Adipocyte (in vitro differentiated cells): Measurements from ENCODE around the gene SLC22A14.
A peak's percentile ranks its signal among the peaks of the same experiment; 100 is the strongest.

Experiments used
- DNase-seq: peaks from one replicate; pipeline ENCODE4 v3.0.0-alpha.2; 2015; ENCODE audit warnings: low read depth
- H3K27me3 ChIP-seq: replicated peaks from 2 replicates; pipeline ENCODE4 v1.7.0; 2013; ENCODE audit warnings: mild to moderate bottlenecking, low read length, moderate library complexity; ENCODE audit not compliant: control insufficient read depth, insufficient read depth
- H3K36me3 ChIP-seq: 2 replicates; pipeline ENCODE4 v1.7.0; 2013; ENCODE audit warnings: low read length, mild to moderate bottlenecking, moderate library complexity; ENCODE audit not compliant: control insufficient read depth, insufficient read depth, severe bottlenecking
- H3K4me1 ChIP-seq: 2 replicates; pipeline ENCODE4 v1.7.0; 2013; ENCODE audit warnings: mild to moderate bottlenecking, low read length, moderate library complexity; ENCODE audit not compliant: control insufficient read depth, insufficient read depth
- H3K4me3 ChIP-seq: 2 replicates; pipeline ENCODE4 v1.7.0; 2013; ENCODE audit warnings: mild to moderate bottlenecking, low read length, moderate library complexity
- H3K9ac ChIP-seq: 2 replicates; pipeline ENCODE4 v1.7.0; 2013; ENCODE audit warnings: mild to moderate bottlenecking, low read length, moderate library complexity
- H3K9me3 ChIP-seq: 2 replicates; pipeline ENCODE4 v1.7.0; 2013; ENCODE audit warnings: mild to moderate bottlenecking, low read length, moderate library complexity; ENCODE audit not compliant: control insufficient read depth

SLC22A14 gene

DNA sequence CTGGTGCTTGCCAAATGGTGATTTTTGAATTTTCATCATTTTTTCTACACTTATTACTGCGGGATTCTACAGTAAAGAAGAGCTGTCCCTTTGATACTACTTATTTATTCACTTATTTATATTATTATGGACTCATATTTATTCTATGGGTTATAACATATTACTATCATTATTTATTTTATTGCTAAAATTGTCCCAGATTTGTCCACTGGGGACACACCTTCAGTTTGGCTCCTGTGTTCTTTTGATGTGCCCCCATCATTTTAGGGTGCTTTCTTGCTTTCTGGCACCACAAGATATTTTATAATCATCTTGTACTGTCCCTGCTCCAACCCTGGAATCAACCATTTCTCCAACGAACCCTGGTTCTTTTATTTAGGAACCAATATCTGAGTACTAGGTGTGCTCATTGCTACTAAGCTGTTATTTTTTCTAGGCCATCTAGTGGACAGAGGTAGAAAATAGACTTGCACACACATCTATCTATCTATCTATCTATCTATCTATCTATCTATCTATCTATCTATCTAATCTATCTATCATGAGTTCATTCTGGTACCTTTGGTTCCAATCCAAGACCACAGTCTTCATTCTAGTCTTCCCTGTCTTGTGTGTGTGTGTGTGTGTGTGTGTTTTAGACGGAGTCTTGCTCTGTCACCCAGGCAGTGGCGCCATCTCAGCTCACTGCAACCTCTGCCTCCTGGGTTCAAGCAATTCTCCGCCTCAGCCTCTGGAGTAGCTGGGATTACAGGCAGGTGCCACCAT, 16.0 kb downstream of the SLC22A14 start:
- H3K4me3 ChIP-seq: no peak overlapping the region
- no peaks in the 10 kb centered on the region for H3K36me3 ChIP-seq
- peak; percentile 32 for DNase-seq
- H3K27me3 ChIP-seq: no peaks in the 10 kb centered on the region
- H3K9ac ChIP-seq: no peak overlapping the region
- no peaks in the 10 kb centered on the region for H3K4me1 ChIP-seq
- no peaks in the 10 kb centered on the region for H3K9me3 ChIP-seq

DNA sequence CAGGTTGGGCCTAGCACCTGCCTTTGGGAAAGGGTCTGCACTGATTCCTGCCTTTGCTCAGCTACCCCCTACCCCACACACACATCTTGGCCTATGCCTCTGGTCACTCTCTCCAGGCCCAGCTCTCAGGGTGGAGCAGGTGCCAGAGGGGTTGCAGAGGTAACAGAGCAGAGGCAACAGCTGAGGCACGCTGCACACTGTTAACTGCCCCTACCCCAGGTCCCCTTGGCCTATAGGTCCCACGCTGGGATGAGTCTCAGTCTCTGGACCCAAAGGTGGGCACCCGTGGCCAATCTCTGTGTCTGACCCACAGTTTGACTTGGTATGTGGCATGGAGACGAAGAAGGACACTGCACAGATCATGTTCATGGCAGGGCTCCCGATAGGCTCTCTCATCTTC, 24.8 kb downstream of the SLC22A14 start:
- no peak for DNase-seq
- no peaks in the 10 kb centered on the region for H3K4me1 ChIP-seq
- H3K27me3 ChIP-seq: peaks cover 23% of the 10 kb centered on the region
- peaks cover 4% of the 10 kb centered on the region for H3K9me3 ChIP-seq
- H3K36me3 ChIP-seq: peaks cover 3% of the 10 kb centered on the region
- no peak overlapping the region for H3K4me3 ChIP-seq
- no peak overlapping the region for H3K9ac ChIP-seq

DNA sequence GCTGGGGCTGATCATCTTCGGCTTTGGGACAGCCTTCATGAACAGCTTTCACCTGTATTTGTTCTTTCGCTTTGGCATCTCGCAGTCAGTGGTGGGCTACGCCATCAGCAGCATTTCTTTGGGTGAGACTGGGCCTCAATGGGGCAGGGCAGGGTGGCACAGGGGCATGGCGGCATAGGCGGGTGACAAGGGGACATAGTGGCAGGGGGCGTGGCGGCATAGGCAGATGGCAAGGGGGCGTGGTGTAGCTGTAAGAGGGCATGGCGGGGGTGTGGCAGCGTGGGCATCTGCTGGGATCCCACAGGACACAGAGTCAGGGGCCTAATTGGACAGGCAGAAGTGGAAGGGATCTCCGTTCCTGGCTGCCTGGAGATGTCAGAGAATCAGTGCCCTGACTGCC, 25.5 kb downstream of the SLC22A14 start:
- no peak overlapping the region for H3K9ac ChIP-seq
- peaks cover 3% of the 10 kb centered on the region for H3K36me3 ChIP-seq
- DNase-seq: no peak
- H3K9me3 ChIP-seq: peaks cover 4% of the 10 kb centered on the region
- H3K4me3 ChIP-seq: no peak overlapping the region
- H3K4me1 ChIP-seq: no peaks in the 10 kb centered on the region
- peaks cover 23% of the 10 kb centered on the region for H3K27me3 ChIP-seq

DNA sequence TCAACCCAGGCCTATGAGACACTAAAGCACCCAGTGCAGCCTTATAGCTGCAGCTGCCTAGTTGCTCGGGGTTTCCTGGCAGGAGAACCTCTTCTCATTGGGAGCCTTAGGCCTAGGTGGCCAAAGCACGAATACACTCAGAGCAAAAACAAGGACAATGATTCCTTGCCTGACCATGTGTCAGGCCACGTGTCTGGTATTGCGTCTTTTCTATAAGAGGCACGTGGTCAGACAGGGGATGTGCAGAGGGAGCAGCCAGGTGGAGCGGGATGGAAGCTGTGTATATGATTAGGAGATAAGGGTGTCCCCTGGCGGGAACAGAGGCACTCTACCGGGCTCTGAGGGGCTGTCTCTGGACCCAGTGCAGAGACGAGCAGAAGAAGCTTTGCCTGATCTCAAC, 26.4 kb downstream of the SLC22A14 start:
- peaks cover 4% of the 10 kb centered on the region for H3K9me3 ChIP-seq
- peaks cover 23% of the 10 kb centered on the region for H3K27me3 ChIP-seq
- H3K4me3 ChIP-seq: no peak overlapping the region
- H3K4me1 ChIP-seq: no peaks in the 10 kb centered on the region
- no peak overlapping the region for H3K9ac ChIP-seq
- H3K36me3 ChIP-seq: peaks cover 3% of the 10 kb centered on the region
- no peak for DNase-seq

DNA sequence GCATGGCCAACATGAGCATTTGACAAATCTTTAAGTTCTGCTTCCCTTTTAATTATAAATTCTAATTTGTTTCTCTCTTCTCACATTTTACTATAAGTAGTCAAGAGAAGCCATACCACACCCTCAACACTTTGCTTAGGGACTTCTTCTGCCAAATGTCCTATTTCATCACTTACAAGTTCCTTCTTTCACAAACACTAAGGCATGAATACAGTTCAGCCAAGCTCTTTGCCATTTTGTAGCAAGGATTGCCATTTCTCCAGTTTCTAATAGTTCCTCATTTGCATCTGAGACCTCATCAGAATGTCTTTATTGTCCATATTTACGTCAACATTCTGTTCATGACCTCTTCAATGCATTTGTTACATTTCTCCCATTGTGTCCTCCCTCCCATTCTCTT, 29.4 kb downstream of the SLC22A14 start:
- Histone ChIP-seq H3K9ac (no peak overlapping the region), H3K4me3 (no peak overlapping the region)
- DNase-seq: no peak

DNA sequence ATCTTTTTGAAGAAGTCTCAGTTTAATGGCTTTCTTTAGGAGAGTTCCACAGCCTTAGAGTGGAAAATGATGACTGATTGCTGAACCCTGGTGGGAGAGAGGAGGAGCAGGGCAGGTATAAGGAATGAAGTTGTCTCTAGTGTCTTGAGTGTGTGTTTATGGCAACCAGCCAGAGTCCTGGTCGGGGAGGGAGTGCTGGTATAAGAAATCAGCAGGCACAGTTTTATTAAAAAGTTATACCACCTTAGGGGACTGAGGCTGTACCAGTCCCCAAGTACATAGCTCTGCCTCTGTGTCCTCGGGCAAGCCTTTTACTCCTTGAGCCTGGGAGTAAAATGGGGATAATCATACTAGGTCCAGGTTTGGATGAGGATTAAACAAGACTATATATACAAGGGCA, 29.8 kb downstream of the SLC22A14 start:
- DNase-seq: no peak
- Histone ChIP-seq H3K36me3 (no peaks in the 10 kb centered on the region), H3K9me3 (peaks cover 4% of the 10 kb centered on the region), H3K4me1 (no peaks in the 10 kb centered on the region), H3K4me3 (no peak overlapping the region), H3K9ac (no peak overlapping the region), H3K27me3 (peaks cover 16% of the 10 kb centered on the region)

More for the DNA sequence above, 29.4 kb downstream of the SLC22A14 start:
- Histone ChIP-seq H3K4me1 (no peaks in the 10 kb centered on the region), H3K9me3 (peaks cover 4% of the 10 kb centered on the region), H3K36me3 (no peaks in the 10 kb centered on the region), H3K27me3 (peaks cover 20% of the 10 kb centered on the region)

DNA sequence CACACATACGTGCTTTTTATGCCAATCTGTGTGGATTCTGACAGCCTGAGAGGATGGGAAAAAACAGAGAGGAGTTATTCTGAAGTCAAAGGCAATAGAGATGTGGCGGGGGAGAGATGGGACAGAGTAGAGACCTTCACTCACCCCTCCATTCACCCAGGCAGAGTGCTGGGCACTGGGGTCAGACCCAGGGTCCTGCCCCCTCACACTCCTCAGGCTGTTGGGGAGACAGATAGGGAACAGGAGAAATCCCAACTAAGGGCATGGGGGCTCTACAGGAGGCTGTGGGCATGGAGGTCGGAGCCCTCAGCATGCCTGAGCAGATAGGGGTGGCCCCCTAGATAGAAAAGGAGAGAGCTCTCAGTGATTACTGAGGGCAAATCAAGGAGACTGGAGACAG, 30.3 kb downstream of the SLC22A14 start:
- no peaks in the 10 kb centered on the region for H3K36me3 ChIP-seq
- H3K4me1 ChIP-seq: no peaks in the 10 kb centered on the region
- no peak overlapping the region for H3K9ac ChIP-seq
- H3K27me3 ChIP-seq: peaks cover 14% of the 10 kb centered on the region
- peaks cover 4% of the 10 kb centered on the region for H3K9me3 ChIP-seq
- no peak overlapping the region for H3K4me3 ChIP-seq
- DNase-seq: no peak

DNA sequence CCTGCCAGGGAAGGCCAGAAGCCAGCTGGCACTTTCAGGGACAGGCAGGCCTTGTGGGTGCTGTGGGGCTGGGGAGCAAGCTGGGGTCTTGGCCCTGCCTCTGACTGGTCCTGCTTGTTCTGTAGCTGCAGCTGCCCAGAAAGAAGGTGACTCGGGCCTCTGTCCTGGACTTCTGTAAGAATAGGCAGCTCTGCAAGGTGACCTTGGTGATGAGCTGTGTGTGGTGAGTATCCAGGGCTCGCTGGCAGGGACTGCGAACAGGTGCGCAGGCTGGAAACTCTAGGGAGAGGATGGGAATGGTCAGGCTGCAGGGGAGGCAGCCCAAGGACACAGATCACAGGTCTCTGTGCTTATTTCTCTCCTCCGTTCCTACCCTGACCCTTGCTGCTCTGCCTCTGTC, 31.2 kb downstream of the SLC22A14 start:
- H3K9me3 ChIP-seq: peaks cover 4% of the 10 kb centered on the region
- H3K9ac ChIP-seq: no peak overlapping the region
- H3K4me3 ChIP-seq: no peak overlapping the region
- no peaks in the 10 kb centered on the region for H3K4me1 ChIP-seq
- no peak for DNase-seq
- H3K36me3 ChIP-seq: no peaks in the 10 kb centered on the region
- peaks cover 14% of the 10 kb centered on the region for H3K27me3 ChIP-seq

DNA sequence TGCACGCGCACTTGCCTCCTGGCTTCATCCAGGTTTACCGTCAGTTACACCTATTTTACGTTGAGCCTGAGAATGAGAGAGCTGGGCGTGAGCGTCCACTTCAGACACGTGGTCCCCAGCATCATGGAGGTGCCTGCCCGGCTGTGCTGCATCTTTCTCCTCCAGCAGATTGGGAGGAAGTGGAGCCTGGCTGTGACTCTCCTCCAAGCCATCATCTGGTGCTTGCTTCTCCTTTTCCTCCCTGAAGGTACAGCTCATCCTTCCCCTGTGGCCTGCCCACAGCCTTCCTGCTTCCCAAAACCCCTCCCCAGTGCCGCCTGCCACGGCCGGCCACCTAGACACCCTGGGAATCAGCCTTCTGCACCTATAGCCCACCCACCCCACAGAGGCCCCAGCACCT, 31.6 kb downstream of the SLC22A14 start:
- DNase-seq: no peak
- Histone ChIP-seq H3K9me3 (peaks cover 4% of the 10 kb centered on the region), H3K27me3 (peaks cover 10% of the 10 kb centered on the region), H3K36me3 (no peaks in the 10 kb centered on the region), H3K4me3 (no peak overlapping the region), H3K9ac (no peak overlapping the region), H3K4me1 (no peaks in the 10 kb centered on the region)

DNA sequence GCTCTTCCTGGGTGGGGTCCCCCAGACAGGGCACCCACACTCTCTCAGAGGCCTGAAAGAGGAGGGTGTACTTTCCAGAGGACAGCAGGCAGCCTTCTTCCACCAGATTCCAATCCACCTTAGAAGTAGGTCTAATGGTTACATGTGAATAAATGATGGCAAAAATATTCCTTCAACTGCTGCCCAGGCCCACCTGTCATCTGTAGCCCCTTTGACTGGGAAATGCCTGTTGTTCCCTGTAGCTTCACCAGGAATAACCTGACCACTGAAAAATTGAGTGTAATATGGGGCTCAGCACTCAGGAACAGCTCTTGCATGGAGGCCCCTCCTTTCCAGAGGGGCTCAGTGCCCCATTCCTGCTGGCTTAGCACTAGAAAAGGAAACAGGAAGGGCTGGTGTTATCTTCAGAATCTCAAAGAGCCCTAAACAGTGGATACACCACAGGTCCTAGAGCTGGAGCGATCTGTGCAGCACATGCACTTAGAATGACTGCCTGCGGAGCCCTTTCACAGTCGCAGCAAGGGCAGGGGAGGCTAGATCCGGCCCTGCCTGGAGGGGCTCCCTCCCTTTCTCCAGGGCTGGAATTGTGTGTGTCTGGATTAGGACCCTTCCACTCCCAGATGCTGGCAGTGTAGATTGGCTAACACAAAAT, 32.1 kb downstream of the SLC22A14 start:
- H3K9ac ChIP-seq: no peak overlapping the region
- H3K4me1 ChIP-seq: no peaks in the 10 kb centered on the region
- peaks cover 4% of the 10 kb centered on the region for H3K27me3 ChIP-seq
- DNase-seq: peak; percentile 3
- no peaks in the 10 kb centered on the region for H3K36me3 ChIP-seq
- H3K9me3 ChIP-seq: peaks cover 4% of the 10 kb centered on the region
- H3K4me3 ChIP-seq: no peak overlapping the region

DNA sequence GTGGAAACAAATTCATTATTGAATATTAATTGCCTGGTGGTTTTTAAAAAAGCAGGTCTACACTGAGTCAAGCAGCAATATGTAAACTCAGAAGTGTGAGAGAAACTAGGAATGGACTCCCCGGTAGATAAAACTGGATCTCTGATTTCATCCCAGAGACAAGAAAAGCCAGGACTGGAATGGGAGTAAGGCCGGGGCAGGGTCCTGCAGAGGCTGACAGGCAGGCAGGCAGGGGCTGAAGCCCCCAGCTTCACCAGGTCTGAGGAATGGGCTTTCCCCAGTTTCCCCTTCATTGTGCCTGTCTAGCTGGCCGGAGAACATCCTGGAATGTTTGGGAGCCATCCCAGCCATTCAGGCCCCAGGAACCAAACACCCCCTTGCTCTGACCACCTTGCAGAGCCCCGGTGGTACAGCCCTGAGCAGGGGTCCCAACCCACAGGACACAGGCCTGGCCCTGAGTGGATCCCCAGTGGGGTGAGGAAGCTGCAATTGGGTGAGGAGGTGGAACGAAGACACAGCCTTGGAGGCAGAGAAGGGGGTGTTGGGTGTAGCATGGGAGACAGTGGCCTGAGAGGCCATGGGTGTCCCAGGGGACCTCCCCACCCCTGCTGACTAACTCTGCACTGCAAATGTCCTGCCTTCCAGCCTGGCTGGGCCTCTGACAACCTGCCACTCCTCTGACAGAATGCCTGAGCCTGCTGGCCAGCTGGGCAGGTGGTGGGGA, 32.8 kb downstream of the SLC22A14 start:
- Histone ChIP-seq H3K9me3 (peaks cover 4% of the 10 kb centered on the region), H3K4me1 (no peaks in the 10 kb centered on the region), H3K27me3 (no peaks in the 10 kb centered on the region), H3K9ac (no peak overlapping the region), H3K36me3 (no peaks in the 10 kb centered on the region), H3K4me3 (no peak overlapping the region)
- DNase-seq: no peak
